NCI-H1105 (cell line): ENCODE results near the gene LIPH.
A peak's percentile ranks its signal among the peaks of the same experiment; 100 is the strongest.
"Not testable (repeated sequence)": the region's sequence is repeated elsewhere in the genome, so short reads cannot be mapped to it uniquely, and the experiment has no call there.

Experiments
- DNase-seq: peaks from one replicate; lab custom pipeline; 2025; lab: John Stamatoyannopoulos, UW

Gene LIPH

DNA sequence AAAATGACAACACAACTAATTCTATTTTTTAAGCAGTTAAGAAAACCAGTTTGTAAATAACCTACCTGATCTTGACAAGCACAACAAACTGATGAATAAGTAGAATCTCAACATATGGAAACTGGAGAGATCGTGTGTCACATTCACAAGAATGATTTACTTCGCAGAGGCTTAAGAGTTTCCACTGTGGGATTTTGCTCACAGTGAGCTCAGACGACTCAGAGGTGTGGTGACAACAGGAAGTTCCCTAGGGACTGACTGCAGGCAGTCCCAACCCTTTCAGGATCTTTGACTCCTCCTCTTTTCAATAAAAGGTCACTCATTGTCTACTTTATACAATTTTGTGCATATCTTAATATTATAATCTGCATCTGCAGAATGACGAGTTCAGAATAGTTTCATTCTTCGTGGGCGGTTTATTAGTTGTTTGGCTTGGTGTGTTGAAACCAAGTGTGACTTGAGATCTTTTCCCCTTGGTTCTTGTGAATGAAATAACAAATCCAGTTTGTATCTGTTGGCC, at the start of gene LIPH:
Gene LIPH, minus strand, starts transcription at position 231 of the 520 bp plus-strand sequence. Its CDS starts 117 bp downstream, at position 114.
- no peak for DNase-seq

DNA sequence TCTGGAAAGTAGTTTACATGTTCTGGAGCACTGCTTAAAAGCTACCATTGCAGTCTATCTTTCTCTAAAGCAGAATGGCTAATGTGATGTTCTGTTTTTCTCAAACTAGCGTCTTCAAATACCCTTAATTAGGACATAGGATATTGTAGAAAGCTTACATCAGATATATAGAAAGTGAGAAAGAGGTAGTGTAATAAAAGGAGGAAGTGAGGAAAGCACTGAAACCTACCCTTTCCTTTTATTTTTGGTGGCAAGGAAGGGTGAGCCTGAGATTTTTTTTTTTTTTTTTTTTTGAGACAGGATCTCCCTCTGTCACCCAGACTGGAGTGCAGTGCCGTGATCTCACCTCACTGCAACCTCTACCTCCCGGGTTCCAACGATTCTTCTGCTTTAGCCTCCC, 43.1 kb upstream of the LIPH start:
- no peak for DNase-seq

DNA sequence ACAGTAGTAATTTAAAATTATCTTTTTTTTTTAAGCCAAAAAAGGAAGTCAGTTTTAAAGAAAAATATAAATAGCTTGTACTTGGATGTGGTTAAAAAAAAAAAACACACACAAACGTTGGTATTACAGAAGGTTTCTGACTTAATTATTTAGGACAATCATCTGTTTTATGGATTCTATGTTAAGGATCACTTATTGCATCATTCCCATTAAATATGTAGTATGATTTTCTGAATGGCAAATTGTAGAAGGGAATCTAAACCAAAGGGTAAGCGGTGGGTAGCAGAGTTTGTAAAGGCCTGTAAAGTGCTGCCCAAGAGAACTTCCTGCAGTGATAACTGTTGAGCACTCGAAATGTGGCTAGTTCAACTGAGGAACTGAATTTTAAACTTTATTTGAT, 41.7 kb upstream of the LIPH start:
- DNase-seq, result no peak

DNA sequence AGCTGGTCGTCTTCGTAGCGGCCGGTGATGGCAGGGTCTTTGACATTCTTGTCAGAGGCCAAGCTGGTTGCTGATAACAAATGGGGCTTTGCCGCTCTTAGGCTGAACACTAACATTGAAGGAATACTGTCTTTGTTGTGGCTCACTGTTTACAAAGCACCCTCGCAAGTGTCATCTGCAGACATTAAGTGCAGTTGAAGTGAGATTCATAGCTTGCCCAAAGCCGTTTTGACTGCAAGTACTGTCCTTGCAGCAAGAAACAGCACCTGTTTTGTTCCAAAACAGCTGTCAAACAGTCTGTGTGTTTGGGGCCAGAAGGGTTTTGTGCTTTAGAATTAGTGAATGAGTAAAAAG, 34.3 kb upstream of the LIPH start:
- no peak for DNase-seq

DNA sequence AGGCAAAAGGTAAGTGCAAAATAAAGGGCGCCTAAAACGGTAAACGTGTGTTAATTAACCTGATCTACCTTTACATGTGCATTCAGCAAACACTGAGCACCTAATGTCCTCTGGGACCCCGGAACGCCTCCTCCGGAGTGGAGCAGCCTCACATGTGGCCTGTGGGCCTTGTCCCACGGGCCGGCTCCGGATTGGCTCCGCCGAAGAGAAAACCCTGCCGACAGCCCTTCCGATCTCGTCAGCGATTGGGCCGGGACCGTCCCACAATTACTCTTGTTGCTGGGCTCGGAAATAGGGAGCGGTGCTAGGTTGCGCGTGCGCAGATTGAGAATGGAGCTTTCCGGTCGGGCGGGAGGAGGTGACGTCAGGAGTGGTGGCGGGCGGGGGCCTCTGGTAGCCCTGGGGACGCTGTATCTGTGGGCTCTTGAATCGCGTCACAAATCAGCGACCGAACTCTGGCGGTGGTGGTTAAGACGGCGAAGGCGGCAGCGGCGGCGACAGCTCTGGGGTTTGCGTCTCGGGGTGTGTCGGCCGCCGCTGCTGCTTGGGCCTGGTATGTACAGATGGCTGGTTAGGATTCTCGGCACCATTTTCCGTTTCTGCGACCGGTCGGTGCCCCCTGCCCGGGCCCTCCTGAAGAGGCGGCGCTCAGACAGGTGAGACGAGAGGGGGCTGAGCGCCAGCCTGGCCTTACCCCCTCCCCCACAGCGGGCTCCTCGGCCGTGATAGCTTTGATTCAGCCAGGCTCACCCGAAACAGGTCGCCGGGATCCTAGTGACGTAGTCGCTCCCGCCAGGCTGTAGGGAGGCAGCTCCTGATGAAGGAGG, 33.7 kb upstream of the LIPH start, which contains the start of gene SENP2:
Gene SENP2, plus strand, starts transcription at position 437 of the 827 bp plus-strand sequence. Its CDS starts 119 bp downstream, at position 556.
- DNase-seq, result peak; percentile 100

DNA sequence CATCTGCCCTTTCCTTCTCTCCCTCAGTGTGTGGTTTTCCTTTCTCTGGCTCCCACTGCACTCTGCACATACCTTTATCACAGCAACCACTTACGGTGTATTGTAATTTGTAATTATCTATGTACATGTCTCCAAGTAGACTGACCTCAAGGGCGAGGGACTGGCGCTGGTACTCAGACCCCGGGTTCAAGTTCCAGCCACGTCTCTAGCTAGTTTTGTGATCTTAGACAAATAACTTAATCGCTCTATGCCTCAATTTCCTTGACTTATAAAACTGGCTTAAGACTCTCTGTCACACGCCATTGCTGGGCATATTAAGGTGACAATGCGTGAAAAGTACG, 33.1 kb upstream of the LIPH start:
- no peak for DNase-seq

DNA sequence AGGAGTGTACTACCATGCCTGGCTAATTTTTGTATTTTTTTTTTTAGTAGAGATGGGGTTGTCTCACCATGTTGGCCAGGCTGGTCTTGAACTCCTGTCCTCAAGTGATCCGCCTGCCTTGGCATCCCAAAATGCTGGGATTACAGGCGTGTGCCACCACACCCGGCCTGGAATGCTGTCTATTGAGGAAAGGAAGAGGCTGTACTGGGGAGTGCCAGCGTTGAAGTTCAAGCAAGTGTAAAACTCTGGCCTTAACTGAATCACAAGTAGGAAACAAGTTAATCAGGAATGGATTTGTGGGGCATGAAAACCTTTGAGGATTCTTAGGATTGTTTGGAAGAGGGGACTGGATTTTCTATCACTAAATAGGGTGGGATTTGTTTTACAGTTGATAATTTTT, 32.3 kb upstream of the LIPH start:
- no peak for DNase-seq

DNA sequence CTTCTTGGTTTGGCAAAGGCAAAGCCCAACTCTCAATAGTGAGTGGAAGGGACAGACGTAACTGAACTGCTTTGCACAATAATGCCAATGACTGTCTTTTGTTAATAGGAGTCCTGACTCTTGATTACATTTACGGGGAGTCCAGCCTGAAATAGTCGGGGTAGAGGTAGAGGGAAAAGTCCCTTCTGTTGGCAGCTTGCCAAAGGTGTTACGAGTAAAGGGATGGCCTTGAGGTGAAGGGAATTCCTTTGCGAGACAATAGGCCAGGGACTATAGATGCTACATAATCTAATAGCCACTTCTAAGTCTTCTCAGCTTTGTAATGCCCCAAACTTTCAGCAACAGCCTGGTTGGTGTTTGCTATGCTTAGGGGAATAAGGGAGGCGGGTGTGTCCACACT, 31.5 kb upstream of the LIPH start:
- DNase-seq, result no peak

DNA sequence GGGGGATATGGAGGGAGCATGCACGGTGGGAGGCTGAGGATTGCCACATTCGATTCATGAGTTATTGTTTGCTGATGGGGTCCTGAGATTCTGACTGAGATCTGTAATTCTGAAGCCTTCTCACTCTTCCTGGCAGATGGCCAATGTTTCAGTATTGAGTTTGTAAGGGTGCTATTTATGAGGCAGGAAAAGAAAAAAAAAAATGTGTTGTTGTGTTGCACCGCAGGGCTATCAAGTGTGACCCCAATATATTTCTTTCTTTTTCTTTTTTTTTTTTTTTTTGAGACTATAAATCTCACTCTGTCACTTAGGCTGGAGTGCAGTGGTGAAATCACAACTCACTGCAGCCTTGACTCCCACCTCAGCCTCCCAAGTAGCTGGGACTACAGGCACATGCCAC, 30.5 kb upstream of the LIPH start:
- DNase-seq, result no peak

DNA sequence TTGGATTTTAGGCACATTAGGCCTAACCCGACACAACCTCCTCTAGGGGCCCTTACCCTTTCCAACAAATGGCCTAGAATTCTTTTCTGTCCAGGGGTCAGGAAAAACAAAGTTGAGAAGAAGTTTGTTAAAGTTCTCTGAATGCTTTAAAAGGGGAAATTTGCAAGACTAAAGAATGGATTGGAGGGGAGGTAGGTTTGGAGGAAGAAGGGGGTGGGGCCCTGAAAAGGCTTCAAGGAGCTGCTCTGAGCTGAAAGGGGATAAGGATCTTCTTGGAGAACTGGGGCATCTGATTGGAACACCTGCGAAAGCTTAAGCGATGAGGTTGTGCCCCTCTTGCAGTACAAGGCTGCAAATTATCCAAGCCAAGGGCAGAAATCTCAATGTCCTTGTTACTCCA, 29.8 kb upstream of the LIPH start:
- DNase-seq, result no peak

DNA sequence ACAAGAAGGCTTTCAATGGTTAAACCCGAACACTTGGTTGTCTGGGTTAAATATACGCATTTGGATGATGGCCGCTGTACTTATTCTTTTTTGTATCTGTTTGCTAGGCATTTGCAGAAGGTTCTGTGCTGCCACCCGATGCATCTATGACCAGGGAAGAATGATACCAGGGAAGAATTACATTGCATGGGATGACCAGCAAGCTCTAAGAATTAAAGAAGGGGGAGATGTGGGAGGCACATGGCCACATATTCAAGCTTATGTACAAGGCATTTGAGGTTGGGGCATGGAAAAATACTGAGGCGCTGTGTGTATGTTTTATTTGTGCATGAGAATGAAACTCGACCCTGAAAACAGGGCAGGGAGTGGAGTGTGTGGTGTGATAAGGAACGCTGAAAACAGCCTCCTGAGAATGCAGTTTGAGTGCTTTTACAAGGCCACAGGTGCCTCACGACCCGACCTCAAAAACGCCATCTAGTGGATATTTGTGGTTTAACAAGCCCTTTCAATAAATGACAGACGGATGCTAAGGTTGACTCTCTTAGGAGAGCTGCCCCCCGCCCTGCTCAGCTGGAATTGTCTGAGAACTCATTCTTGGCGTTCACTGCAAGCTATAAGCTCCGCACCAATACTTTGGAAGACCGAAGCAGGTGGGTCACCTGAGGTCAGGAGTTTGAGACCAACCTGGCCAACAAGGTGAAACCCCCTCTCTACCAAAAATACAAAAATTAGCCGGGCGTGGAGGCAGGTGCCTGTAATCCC, 22.9 kb upstream of the LIPH start:
- peak; percentile 75 for DNase-seq

DNA sequence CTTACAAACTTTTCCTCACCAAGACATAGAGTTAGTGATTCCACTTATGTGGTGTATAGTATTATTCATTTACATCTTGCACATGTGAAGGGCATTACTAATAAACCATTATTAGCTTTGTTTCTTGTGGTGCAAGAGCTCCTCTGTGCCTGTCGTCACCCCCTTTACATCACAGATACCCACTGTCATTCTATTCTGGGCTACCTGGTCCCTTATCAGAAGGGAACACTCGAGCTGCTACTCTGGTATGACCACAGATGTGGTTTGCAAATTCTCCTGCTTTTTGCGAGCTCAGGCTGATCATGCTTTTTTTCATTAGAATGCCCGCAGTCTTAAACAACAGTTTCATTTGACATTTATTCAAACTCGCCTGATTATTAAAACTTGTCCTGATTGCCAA, 19.8 kb upstream of the LIPH start:
- DNase-seq, result no peak

DNA sequence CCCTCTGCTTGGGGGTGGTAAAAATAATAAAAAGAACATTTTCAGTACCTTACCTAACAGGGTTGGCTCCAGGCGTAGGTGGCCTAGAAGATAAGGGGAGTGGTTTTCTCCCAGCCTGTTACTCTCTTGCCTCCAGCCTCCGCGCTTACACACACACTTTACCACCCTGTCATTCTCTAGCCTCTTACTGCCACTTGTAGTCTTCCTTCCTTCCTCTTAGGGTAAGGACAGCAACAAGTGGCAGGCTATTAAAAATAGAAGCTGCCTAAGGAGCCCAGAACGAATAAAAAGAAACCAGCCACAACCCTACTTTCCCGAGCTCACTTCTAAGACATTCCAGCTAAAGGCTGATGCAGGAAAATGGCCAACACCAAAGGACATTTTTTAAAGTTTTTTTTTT, 9.6 kb upstream of the LIPH start:
- DNase-seq, result no peak

DNA sequence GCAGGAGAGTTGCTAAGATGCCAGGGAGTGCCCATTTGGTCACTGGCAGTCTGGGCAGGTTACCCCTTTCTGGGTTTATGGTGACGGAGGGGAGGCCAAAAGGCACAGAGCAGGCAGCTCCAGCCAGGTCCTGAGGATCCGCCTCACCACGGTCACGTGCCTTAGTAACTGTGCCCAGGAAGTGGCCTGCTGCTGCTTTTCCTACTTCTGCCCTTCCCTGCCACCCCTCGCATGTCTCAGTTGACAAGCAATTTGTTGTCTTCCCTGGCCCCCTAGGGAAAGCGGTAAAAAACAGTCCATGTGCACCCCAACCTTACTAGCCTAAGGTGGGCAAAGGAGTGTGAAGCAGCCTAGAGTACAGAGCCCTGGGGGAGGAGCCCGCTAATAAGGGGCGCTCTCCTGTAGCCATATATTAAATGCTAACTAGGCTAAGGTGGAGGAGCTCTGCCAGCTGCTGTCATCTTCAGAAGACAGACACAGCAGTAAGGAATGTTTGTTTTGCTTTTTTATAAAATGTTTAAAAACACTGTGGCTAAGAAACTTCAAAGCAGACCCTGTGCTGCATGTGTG, 9.1 kb upstream of the LIPH start:
- DNase-seq, result no peak

DNA sequence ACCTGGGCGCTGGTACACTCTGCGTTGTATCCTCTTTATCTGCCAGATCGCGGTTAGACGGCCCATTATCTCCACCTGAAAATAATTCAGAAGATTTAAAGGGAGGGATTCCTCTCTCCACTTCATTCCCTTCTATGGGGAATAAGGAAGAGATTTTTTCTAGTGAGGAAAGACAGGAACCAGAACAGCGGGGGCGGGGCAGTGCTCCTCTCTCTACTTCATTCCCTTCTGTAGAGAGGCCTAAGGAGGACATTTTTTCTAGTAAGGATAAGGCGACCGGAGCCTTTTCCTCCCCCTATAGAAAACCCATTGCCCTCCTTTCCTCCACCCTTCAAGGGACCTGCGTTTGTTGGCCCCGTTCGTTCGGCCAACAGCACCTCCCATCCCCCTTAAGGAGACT, 8.3 kb upstream of the LIPH start:
- no peak for DNase-seq

DNA sequence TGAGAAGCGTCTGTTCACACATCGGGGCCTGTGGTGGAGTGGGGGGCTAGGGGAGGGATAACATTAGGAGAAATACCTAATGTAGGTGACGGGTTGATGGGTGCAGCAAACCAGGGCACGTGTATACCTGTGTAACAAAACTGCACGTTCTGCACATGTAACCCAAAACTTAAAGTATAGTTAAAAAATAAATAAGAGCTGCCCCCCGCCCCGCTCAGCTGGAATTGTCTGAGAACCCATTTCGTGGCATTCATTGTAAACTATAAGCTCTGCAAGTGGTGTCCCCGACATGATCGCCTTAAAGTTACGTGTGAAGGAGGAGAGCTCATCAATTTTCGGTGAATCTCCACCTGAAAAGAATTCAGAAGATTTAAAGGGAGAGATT, 7.3 kb upstream of the LIPH start:
- no peak for DNase-seq

DNA sequence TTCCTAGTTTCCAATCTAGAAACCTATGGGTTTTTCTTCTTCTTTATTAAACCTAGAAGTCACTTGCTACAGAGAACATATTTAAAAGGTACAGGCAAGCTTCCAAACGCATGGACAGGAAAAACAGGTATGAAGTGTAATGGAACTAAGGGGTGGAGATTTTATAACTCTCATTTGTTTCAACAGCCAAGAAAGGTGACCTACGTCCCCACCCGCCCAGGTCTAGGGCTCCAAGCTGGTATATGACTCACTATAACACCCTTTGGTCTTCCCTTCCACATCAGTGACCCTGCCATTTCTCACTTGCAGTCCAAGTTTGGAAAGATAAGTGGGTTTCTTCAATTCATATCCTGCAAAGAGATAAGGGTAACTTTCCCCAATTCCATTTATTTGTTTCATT, 6.0 kb upstream of the LIPH start:
- no peak for DNase-seq

DNA sequence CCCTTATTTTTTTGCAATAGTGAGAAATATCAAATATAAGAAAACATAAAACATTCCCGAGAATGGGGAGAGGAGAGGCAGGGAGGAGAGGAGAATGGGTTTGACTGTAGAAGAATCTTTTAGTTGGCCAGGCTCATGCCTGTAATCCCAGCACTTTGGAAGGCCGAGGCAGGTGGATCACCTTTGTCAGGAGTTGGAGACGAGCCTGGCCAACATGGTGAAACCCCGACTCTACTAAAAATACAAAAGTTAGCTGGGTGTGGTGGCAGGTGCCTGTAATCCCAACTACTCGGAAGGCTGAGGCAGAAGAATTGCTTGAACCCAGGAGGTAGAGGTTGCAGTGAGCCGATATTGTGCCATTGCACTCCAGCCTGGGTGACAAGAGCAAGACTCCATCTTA, 4.3 kb upstream of the LIPH start:
- not testable (repeated sequence) for DNase-seq

DNA sequence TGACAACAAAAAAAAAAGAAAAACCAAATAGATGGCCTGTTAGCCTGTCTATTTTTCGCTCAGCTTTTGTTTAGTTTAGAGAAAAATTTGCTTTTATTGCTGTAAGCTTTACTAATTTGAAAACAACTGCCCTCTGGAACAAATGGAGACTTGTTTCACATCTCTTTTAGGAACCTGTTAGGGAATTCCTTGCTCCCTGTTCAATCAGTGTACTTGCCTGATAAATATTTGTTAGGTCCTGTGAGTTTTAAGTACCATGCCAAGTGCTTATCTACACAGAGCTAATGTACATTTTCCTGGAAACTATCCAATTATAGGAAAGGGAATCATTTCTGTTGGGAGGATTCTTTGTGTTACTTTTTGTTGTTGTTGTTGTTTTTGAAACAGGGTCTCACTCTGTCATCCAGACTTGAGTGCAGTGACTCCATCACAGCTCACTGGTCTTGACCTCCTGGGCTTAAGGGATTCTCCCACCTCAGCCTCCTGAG, 3.5 kb upstream of the LIPH start:
- DNase-seq, result no peak

DNA sequence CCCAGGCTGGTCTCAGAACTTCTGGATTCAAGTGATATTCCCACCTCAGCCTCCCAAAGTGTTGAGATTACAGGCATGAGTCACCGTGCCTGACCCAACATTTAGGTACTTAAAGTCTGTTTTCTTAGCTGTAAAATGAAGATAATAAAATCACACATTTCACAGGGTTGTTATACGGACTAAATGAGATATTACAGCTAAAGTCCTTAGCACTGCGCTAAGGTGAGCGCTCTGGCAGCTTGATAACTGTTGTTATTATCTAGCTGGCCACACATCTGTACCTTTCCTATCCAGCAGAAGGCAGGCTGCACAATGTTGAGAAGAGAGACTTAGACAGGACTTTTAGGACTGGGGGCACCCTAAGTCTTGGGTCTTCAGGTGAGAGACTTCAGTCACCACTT, 2.7 kb upstream of the LIPH start:
- no peak for DNase-seq

DNA sequence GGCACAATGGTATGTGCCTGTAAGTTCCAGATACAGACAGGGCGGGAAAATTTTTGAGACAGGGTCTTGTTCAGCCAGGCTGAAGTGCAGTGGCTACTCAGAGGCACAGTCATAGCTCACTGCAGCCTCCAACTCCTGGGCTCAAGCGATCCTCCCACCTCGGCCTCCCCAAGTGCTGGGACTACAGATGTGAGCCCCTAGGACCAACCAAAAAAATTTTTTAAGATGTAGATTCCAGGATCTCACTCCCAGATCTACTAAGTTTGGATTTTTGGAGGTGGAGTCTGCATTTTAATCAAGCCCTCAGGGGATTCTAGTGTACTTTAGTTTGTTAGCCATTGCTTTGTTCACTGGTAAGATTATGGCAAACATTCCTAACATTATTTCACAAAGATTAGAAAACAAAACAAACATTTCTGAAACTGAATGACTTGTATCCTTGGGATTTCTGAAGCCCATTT, 2.7 kb downstream of the LIPH start:
- no peak for DNase-seq

DNA sequence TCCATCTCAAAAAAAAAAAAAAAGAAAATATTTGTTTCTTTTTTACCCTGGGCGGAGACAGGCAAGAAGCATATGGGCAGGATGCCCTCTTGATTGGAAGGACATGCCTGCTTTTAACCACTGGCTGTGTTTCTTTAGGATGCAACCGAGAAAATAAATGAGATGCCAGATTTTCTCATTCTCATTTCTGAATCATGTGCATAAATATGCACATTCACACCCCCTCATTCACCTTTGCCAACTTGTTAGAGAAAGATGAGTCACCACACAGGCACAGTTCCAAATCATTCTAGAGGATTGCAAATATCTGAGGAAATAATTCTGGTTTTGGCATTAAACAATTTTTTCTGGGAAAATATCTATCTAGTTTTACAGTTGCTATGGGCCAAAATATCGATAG, 3.3 kb downstream of the LIPH start:
- DNase-seq, result no peak

DNA sequence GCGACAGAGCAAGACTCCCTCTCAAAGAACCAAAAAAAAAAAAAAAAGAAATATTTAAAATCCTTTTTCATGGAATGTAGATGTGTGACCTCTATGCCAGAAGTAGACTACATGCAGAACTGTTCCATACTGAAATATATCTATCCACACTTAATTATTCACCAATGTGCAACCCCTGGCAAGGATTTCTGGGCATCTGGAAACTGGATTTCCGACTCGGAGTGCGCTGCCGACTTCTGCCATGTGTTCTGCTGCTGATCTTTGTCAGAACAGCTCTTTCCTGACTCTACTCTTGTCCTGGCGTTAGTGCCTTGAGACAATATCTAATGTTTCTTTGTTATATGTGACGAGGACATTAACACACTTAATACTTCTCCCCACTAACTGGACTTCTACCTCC, 11.7 kb downstream of the LIPH start:
- DNase-seq, result no peak
